Stimulated activated CD8-positive, alpha-beta memory T cell treated with anti-CD3 and anti-CD28 coated beads, Interleukin-15, amount 100 ng/mL, for 48 hours (primary cell): Measurements from ENCODE around the gene CNGA2.
"Not testable (repeated sequence)": the region's sequence is repeated elsewhere in the genome, so short reads cannot be mapped to it uniquely, and the experiment has no call there.

Experiments used
- DNase-seq, 2 donors: peaks; one replicate each; pipeline ENCODE4 v3.0.0-alpha.2; 2020; ENCODE audit warnings: low read depth in 2 of 2

Gene CNGA2

GRCh38 chrX:151734446-151734845, at the start of gene CNGA2:
Gene CNGA2, plus strand, starts transcription at chrX:151734746. Its CDS starts 3,738 bp downstream, at chrX:151738484.
- DNase-seq, result no peak

DNA sequence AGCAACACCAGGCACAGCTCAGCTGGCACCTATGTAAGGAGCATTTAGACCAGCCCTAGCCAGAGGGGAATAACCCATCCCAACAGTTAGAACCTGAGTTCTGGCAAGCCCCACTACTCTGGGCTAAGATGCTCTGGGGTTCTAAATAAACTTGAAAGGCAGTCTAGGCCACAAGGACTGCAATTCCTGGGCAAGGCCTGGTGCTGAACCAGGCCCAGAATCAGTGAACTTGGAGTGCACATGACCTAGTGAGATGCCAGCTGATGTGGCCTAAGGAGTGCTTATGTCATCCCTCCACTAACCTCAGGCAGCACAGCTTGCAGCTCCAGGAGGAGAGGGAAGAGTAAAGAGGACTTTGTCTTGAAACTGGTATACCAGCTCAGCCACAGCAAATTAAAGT, 46.9 kb upstream of the CNGA2 start:
- no peak for DNase-seq

DNA sequence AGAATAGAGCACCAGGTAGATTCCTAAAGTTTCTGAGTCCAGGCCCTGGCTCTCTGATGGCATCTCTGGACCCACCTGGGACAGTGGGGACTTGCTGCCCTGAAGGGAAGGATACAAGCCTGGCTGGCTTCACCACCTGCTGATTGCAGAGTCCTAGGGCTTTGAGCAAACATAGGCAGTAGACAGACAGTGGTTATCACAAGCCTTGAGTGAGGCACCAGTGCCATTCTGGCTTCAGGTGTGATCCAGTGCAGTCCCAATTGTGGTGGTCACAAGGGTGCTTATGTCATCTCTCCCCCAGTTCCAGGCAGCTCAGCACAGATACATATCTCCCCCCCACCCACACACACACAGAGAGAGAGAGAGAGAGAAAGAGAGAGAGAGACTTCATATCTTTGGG, 45.9 kb upstream of the CNGA2 start:
- DNase-seq, result no peak

- DNase-seq, result no peak
Observed at GRCh38 chrX:151692825-151693224, 41.7 kb upstream of the CNGA2 start.

- DNase-seq, result no peak
Observed at GRCh38 chrX:151694121-151694520, 40.4 kb upstream of the CNGA2 start.

GRCh38 chrX:151694661-151695582, 39.6 kb upstream of the CNGA2 start, which contains the start of gene PRRG3:
Gene PRRG3, plus strand, starts transcription at chrX:151695458. Its CDS starts 3,357 bp downstream, at chrX:151698815.
- no peak for DNase-seq

- no peak for DNase-seq
Observed at GRCh38 chrX:151695583-151696340, 38.8 kb upstream of the CNGA2 start.

DNA sequence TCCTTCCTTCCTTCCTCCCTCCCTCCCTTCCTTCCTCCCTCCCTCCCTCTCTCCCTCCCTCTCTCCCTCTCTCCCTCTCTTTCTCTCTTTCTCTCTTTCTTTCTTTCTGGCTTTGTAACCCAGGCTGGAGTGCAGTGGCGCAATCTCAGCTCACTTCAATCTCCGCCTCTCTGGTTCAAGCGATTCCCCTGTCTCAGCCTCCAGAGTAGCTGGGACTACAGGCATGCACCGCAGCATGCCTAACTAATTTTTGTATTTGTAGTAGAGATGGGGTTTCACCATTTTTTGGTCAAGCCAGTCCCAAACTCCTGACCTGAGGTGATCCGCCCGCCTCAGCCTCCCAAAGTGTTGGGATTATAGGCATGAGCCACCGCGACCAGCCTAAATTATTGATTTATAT, 37.5 kb upstream of the CNGA2 start:
- not testable (repeated sequence) for DNase-seq

- DNase-seq, result no peak
Observed at GRCh38 chrX:151697522-151697921, 37.0 kb upstream of the CNGA2 start.

- DNase-seq, result no peak
Observed at GRCh38 chrX:151698485-151698884, 36.1 kb upstream of the CNGA2 start.

- DNase-seq, result no peak
Observed at GRCh38 chrX:151699746-151700145, 34.8 kb upstream of the CNGA2 start.

DNA sequence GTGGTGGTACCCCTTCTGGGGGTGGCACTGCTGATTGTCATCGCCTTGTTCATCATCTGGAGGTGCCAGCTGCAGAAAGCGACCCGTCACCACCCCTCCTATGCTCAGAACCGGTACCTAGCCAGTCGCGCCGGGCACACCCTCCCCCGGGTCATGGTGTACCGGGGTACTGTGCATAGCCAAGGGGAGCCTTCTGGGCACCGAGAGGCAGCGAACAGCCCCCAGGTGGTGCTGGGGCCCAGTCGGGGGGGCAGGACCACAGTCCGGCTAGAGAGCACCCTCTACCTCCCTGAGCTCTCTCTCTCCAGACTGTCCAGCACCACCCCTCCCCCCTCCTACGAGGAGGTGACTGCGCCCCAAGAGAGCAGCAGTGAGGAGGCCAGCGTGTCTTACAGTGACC, 34.0 kb upstream of the CNGA2 start:
- DNase-seq, result no peak

GRCh38 chrX:151701071-151701470, 33.5 kb upstream of the CNGA2 start:
- no peak for DNase-seq

DNA sequence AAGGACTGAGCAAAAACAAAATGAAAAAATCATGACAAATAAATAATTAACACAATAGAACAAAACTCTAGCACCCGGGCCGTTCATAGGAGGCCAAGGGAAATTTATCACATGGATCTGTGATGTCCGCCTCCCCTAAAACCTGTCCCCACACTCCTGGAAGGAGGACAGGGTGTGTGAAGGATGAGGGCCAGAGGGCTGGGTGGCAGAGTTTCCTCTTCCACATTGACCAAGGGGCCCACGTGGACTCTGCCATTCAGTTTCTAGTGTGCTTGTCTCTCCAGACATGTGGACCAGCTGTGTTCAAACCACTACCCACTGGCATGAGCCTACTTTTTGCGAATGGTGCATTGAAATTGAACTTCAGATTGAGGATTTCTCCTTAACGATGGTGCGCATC, 33.0 kb upstream of the CNGA2 start:
- no peak for DNase-seq

DNA sequence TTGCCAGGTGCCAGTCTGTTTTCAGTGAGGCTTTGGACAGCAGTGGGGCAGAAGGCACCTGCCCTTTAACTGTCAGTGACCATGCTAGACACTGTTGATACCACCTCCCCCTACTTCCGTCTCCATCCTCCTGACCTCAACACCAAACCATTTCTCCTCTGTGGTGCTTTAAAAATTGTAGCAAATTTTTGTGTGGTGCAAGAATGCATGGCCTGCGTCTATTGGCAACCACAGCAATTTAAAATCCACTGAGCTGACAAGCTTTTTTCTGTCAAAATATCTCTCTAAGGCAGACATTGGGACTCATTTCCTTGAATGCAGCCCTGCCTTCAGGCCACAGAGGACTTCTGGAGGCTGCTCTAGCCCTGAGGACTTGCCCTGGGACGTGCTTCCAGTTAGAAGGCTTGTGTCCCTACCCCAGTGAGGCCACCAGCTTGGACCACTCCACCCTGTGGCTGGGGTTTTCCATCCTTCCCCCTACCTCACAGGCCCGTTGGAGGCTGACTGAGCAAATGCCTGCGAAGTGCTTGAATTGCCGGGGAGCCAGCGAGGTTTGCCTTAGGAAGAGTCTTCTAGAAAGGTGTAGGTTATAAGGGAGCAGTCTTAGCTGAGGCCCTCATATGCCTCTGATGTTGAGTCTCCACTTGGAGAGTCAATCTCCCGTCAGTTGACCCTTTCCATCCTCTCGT, 32.4 kb upstream of the CNGA2 start:
- DNase-seq, result no peak

- DNase-seq, result no peak
Observed at GRCh38 chrX:151702741-151703340, 31.7 kb upstream of the CNGA2 start.

- DNase-seq, result no peak
Observed at GRCh38 chrX:151703487-151703886, 31.1 kb upstream of the CNGA2 start.

DNA sequence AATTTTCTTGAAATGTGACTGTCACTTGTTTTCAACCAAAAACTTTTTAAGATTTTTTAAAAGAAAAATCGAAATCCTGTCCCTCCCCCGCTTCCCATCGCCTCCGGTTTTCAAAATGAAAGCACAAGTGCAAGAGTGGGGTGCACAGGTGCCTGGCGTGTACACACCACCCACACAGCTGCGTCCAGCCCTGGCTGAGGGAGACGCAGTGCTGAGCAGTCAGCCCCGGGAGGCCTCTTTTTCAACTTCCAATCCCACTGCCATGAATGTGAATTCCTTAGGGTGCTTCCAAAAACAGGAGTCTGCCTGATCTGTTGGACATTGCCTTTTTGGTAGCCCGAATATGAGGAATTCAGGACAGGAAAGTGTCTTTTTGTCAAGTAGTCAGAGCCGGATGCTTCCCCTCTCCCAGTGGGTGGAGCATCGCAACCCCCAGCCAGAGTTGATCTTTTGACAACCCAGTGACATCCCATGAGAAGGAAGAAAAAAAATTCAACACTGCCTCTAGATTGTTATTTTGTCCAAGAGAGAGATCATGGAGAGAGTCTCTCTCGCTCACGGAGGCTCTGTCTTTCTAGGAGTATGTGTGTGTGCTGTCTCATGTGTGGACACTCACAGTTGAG, 30.4 kb upstream of the CNGA2 start:
- DNase-seq, result no peak

- no peak for DNase-seq
Observed at GRCh38 chrX:151708821-151709220, 25.7 kb upstream of the CNGA2 start.

DNA sequence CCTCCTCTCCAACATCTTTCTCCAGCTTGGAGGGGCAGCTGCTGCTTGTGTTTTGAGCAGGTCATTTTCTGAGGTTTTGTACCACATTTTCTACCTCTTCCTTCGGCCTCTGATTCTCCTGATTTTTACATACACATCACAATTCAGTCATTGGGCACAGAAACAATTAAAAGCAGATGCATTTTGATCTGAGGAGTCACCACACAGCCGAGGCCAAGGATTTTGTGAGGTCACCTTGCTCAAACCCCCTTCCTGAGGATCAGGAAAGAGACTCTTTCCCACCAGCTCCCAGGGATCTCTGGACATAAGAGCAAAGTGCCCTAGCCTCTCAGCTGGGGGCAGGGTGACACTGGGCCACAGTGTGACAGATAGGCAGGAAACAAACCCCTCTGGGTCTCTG, 24.1 kb upstream of the CNGA2 start:
- DNase-seq, result no peak

DNA sequence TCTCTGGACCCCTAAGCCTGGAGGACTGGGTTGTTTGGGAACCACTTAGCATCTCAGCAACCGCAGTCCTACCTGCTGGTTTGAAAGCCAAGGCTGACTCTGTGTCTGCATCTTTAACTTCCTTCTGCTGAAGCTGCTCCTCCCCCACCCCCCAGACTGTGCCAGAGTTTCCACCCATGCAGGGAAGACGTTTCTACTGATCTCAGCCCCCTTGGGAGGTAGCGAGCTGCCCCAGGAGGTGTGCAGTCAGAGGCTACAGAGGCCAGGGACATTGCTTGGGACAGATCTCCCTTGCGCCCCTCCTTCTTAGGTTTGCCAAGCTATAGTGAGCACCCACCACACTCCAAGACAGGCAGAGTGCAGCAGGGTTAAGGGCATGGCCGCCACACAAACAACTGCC, 23.4 kb upstream of the CNGA2 start:
- DNase-seq, result no peak
